ELR (cell line): Measurements from ENCODE around the gene DEFB132.

Experiments used
- DNase-seq: peaks from one replicate; pipeline ENCODE4 v3.0.0-alpha.2; 2015; ENCODE audit warnings: low read depth

The DEFB132 gene

GRCh38 chr20:263701-264100 lies 6.2 kb downstream of the DEFB132 start:
- DNase-seq: no peak

- peak; percentile 81 for DNase-seq
These were observed 9.4 kb downstream of the DEFB132 start for GRCh38 chr20:266596-267562.

GRCh38 chr20:270517-270916 lies 13.0 kb downstream of the DEFB132 start:
- no peak for DNase-seq

- DNase-seq: no peak
These were observed 13.5 kb downstream of the DEFB132 start for GRCh38 chr20:271069-271468.

- DNase-seq: no peak
These were observed 14.0 kb downstream of the DEFB132 start for GRCh38 chr20:271528-271927.

- DNase-seq: no peak
These were observed 15.2 kb downstream of the DEFB132 start for GRCh38 chr20:272718-273117.

GRCh38 chr20:273884-274283 lies 16.4 kb downstream of the DEFB132 start:
- DNase-seq: no peak

- DNase-seq: no peak
These were observed 18.3 kb downstream of the DEFB132 start for GRCh38 chr20:275791-276190.

- no peak for DNase-seq
These were observed 19.3 kb downstream of the DEFB132 start for GRCh38 chr20:276620-277495.

GRCh38 chr20:277496-277781 lies 19.9 kb downstream of the DEFB132 start:
- DNase-seq: no peak

GRCh38 chr20:278181-278580 lies 20.7 kb downstream of the DEFB132 start:
- DNase-seq: no peak

GRCh38 chr20:278607-279571 lies 21.4 kb downstream of the DEFB132 start:
- no peak for DNase-seq

GRCh38 chr20:284172-284571 lies 26.6 kb downstream of the DEFB132 start:
- DNase-seq: no peak

- no peak for DNase-seq
These were observed 29.0 kb downstream of the DEFB132 start for GRCh38 chr20:286508-286907.

- no peak for DNase-seq
These were observed 31.6 kb downstream of the DEFB132 start for GRCh38 chr20:288956-289692.

- DNase-seq: no peak
These were observed 32.2 kb downstream of the DEFB132 start for GRCh38 chr20:289693-290083.

- peak; percentile 94 for DNase-seq
These were observed 32.7 kb downstream of the DEFB132 start, which contains the start of gene C20orf96 for GRCh38 chr20:290084-290831. TSS of gene C20orf96 (minus strand) at chr20:290750. CDS start at chr20:290610, 140 bp downstream.

- no peak for DNase-seq
These were observed 37.1 kb downstream of the DEFB132 start for GRCh38 chr20:294602-295001.

GRCh38 chr20:295804-296203 lies 38.3 kb downstream of the DEFB132 start:
- DNase-seq: no peak
